Measurements from ENCODE around the gene AP5Z1. TPM values are rescaled to one million over a fixed set of nuclear protein-coding genes. Genes with fewer than 3 reads are reported as not detected.

AP5Z1 gene
- total RNA-seq, 1 experiment from 2014 or later, result 66.8 TPM

GRCh38 chr7:4808565-4808964 lies 33.1 kb downstream of the AP5Z1 start:
- Mint-ChIP-seq H3K27me3 (ENCODE audit: insufficient read depth, unreplicated experiment) (peaks cover 18% of the 10 kb centered on the region), H3K27ac (ENCODE audit: unreplicated experiment) (no peak overlapping the region), H3K36me3 (ENCODE audit: insufficient read depth, unreplicated experiment) (no peaks in the 10 kb centered on the region), H3K9me3 (ENCODE audit: unreplicated experiment) (peaks cover 13% of the 10 kb centered on the region), H3K4me1 (ENCODE audit: low read depth, unreplicated experiment) (no peaks in the 10 kb centered on the region), H3K4me3 (ENCODE audit: unreplicated experiment) (no peak overlapping the region)
- Histone ChIP-seq H3K36me3 (ENCODE audit: control insufficient read depth, insufficient read depth, low read length) (no peaks in the 10 kb centered on the region), H3K4me1 (no peaks in the 10 kb centered on the region), H3K4me3 (ENCODE audit: low read depth, low read length) (no peak overlapping the region), H3K27me3 (replicated peaks; ENCODE audit: control insufficient read depth, insufficient read depth, low read length) (no peaks in the 10 kb centered on the region; the same call in 1 of the 2 replicates), H3K9me3 (no peaks in the 10 kb centered on the region)
- ChIA-PET POLR2A (interaction anchor here (0.6 to 0.7 kb wide), 2 partner anchors 12 to 69 kb away, joined by 4 to 7 read pairs; no protein-coding TSS in a partner anchor), CTCF (no interaction called here)
- intact Hi-C loops (cut with micrococcal nuclease; ENCODE audit: unreplicated experiment), result no loop called here
- BruUV-seq (replicated peaks), result no TSS peak
- DNase-seq, result no peak
- no peak for TF ChIP-seq CTCF (IDR thresholded peaks at IDR 0.05; ENCODE audit: insufficient read depth in 1 of 2, low read depth in 1 of 2, low read length in 1 of 2, severe bottlenecking in 1 of 2, unreplicated experiment in 1 of 2)

GRCh38 chr7:4809091-4809591 lies 33.7 kb downstream of the AP5Z1 start:
- no peak for TF ChIP-seq CTCF (IDR thresholded peaks at IDR 0.05; ENCODE audit: insufficient read depth in 1 of 2, low read depth in 1 of 2, low read length in 1 of 2, severe bottlenecking in 1 of 2, unreplicated experiment in 1 of 2)
- ChIA-PET POLR2A (interaction anchor here (0.6 kb wide), 1 partner anchor 430 kb away, joined by 6 read pairs; no protein-coding TSS in a partner anchor), CTCF (no interaction called here)
- Mint-ChIP-seq H3K27me3 (ENCODE audit: insufficient read depth, unreplicated experiment) (peaks cover 20% of the 10 kb centered on the region), H3K4me1 (ENCODE audit: low read depth, unreplicated experiment) (no peaks in the 10 kb centered on the region), H3K27ac (ENCODE audit: unreplicated experiment) (no peak overlapping the region), H3K9me3 (ENCODE audit: unreplicated experiment) (peaks cover 13% of the 10 kb centered on the region), H3K4me3 (ENCODE audit: unreplicated experiment) (no peak overlapping the region), H3K36me3 (ENCODE audit: insufficient read depth, unreplicated experiment) (no peaks in the 10 kb centered on the region)
- Histone ChIP-seq H3K9me3 (no peaks in the 10 kb centered on the region), H3K27me3 (replicated peaks; ENCODE audit: control insufficient read depth, insufficient read depth, low read length) (no peaks in the 10 kb centered on the region; the same call in 1 of the 2 replicates), H3K4me1 (no peaks in the 10 kb centered on the region), H3K4me3 (ENCODE audit: low read depth, low read length) (no peak overlapping the region), H3K36me3 (ENCODE audit: control insufficient read depth, insufficient read depth, low read length) (no peaks in the 10 kb centered on the region)
- no TSS peak for BruUV-seq (replicated peaks)
- DNase-seq, result no peak
- intact Hi-C loops (cut with micrococcal nuclease; ENCODE audit: unreplicated experiment), result no loop called here

- intact Hi-C loops (cut with micrococcal nuclease; ENCODE audit: unreplicated experiment), result no loop called here
- Histone ChIP-seq H3K36me3 (ENCODE audit: control insufficient read depth, insufficient read depth, low read length) (no peaks in the 10 kb centered on the region), H3K4me3 (ENCODE audit: low read depth, low read length) (no peak overlapping the region), H3K4me1 (no peaks in the 10 kb centered on the region), H3K27me3 (replicated peaks; ENCODE audit: control insufficient read depth, insufficient read depth, low read length) (no peaks in the 10 kb centered on the region; the same call in 1 of the 2 replicates), H3K9me3 (no peaks in the 10 kb centered on the region)
- peaks cover 13% of the 10 kb centered on the region for H3K9me3 Mint-ChIP-seq (ENCODE audit: unreplicated experiment)
- ChIA-PET POLR2A (interaction anchor here (0.6 kb wide), 1 partner anchor 430 kb away, joined by 6 read pairs; no protein-coding TSS in a partner anchor), CTCF (no interaction called here)
- H3K4me3 Mint-ChIP-seq (ENCODE audit: unreplicated experiment), result no peak overlapping the region
- H3K27me3 Mint-ChIP-seq (ENCODE audit: insufficient read depth, unreplicated experiment), result peaks cover 20% of the 10 kb centered on the region
- no TSS peak for BruUV-seq (replicated peaks)
- H3K4me1 Mint-ChIP-seq (ENCODE audit: low read depth, unreplicated experiment), result no peaks in the 10 kb centered on the region
- H3K27ac Mint-ChIP-seq (ENCODE audit: unreplicated experiment), result no peak overlapping the region
- no peak for TF ChIP-seq CTCF (IDR thresholded peaks at IDR 0.05; ENCODE audit: insufficient read depth in 1 of 2, low read depth in 1 of 2, low read length in 1 of 2, severe bottlenecking in 1 of 2, unreplicated experiment in 1 of 2)
- no peak for DNase-seq
- H3K36me3 Mint-ChIP-seq (ENCODE audit: insufficient read depth, unreplicated experiment), result no peaks in the 10 kb centered on the region
Observed at GRCh38 chr7:4809666-4810065, 34.2 kb downstream of the AP5Z1 start.

All from Caco-2 (cell line).